H9 (cell line): ENCODE measurements around the gene RERE. TPM values are rescaled to one million over a fixed set of nuclear protein-coding genes. Genes with fewer than 3 reads are reported as not detected.

ENCODE experiments used
- DNase-seq: peaks from one replicate; pipeline ENCODE4 v3.0.0-alpha.2; 2017
- H2AFZ ChIP-seq: one replicate; pipeline ENCODE4 v1.6.1; 2013; ENCODE audit warnings: mild to moderate bottlenecking, low read length, control low read depth, moderate library complexity
- H2AK5ac ChIP-seq: 2 replicates; pipeline ENCODE4 v1.6.1; 2013; ENCODE audit warnings: low read length, control low read depth, mixed read lengths; ENCODE audit not compliant: insufficient read length
- H2BK120ac ChIP-seq: one replicate; pipeline ENCODE4 v1.6.1; 2013; ENCODE audit warnings: low read depth, mild to moderate bottlenecking, low read length, control low read depth, inconsistent platforms; ENCODE audit not compliant: poor library complexity, severe bottlenecking
- H2BK12ac ChIP-seq: 2 replicates; pipeline ENCODE4 v1.6.1; 2013; ENCODE audit warnings: low read length, control low read depth, mixed read lengths, low read depth; ENCODE audit not compliant: insufficient read length
- H2BK15ac ChIP-seq: 2 replicates; pipeline ENCODE4 v1.6.1; 2013; ENCODE audit warnings: low read depth, low read length, control low read depth
- H2BK20ac ChIP-seq: one replicate; pipeline ENCODE4 v1.6.1; 2013; ENCODE audit warnings: low read depth, mild to moderate bottlenecking, low read length, control low read depth, inconsistent platforms; ENCODE audit not compliant: poor library complexity, severe bottlenecking
- H2BK5ac ChIP-seq: 2 replicates; pipeline ENCODE4 v1.6.1; 2013; ENCODE audit warnings: low read length, control low read depth, mixed read lengths; ENCODE audit not compliant: insufficient read length
- H3K14ac ChIP-seq: 2 replicates; pipeline ENCODE4 v1.6.1; 2013; ENCODE audit warnings: low read length, control low read depth; ENCODE audit not compliant: insufficient read depth
- H3K18ac ChIP-seq: 2 replicates; pipeline ENCODE4 v1.6.1; 2013; ENCODE audit warnings: low read depth, mild to moderate bottlenecking, mixed read lengths, low read length, control low read depth; ENCODE audit not compliant: insufficient read length
- H3K23ac ChIP-seq: 2 replicates; pipeline ENCODE4 v1.6.1; 2013; ENCODE audit warnings: low read length, control low read depth, mixed read lengths, low read depth; ENCODE audit not compliant: insufficient read length
- H3K23me2 ChIP-seq: 2 replicates; pipeline ENCODE4 v1.6.1; 2013; ENCODE audit warnings: low read depth, mild to moderate bottlenecking, mixed read lengths, low read length, control low read depth; ENCODE audit not compliant: insufficient read length, poor library complexity, severe bottlenecking
- H3K27ac ChIP-seq: 2 replicates; pipeline ENCODE4 v1.5.1; 2013; ENCODE audit warnings: low read length, control low read depth, mixed read lengths, low read depth; ENCODE audit not compliant: insufficient read length
- H3K27me3 ChIP-seq: 2 replicates; pipeline ENCODE4 v1.6.1; 2013; ENCODE audit warnings: low read length, control low read depth, inconsistent platforms; ENCODE audit not compliant: insufficient read depth
- H3K4ac ChIP-seq: 2 replicates; pipeline ENCODE4 v1.6.1; 2013; ENCODE audit warnings: low read depth, mild to moderate bottlenecking, control low read depth, inconsistent platforms, low read length, moderate library complexity
- H3K4me1 ChIP-seq: 2 replicates; pipeline ENCODE4 v1.6.1; 2013; ENCODE audit warnings: low read length, control low read depth, inconsistent platforms; ENCODE audit not compliant: insufficient read depth
- H3K4me2 ChIP-seq: 2 replicates; pipeline ENCODE4 v1.6.1; 2013; ENCODE audit warnings: low read length, control low read depth, mixed read lengths; ENCODE audit not compliant: insufficient read length, insufficient read depth
- H3K56ac ChIP-seq: 2 replicates; pipeline ENCODE4 v1.6.1; 2013; ENCODE audit warnings: low read depth, mild to moderate bottlenecking, mixed read lengths, low read length, control low read depth; ENCODE audit not compliant: insufficient read length
- H3K79me1 ChIP-seq: 2 replicates; pipeline ENCODE4 v1.6.1; 2013; ENCODE audit warnings: low read depth, mild to moderate bottlenecking, moderate library complexity, low read length, control low read depth, inconsistent platforms; ENCODE audit not compliant: insufficient read depth, poor library complexity, severe bottlenecking
- H3K79me2 ChIP-seq: 2 replicates; pipeline ENCODE4 v1.6.1; 2013; ENCODE audit warnings: low read length, control low read depth, inconsistent platforms; ENCODE audit not compliant: insufficient read depth
- H3K9ac ChIP-seq: 2 replicates; pipeline ENCODE4 v1.6.1; 2013; ENCODE audit warnings: low read length, control low read depth, mixed read lengths; ENCODE audit not compliant: insufficient read length; ENCODE audit errors: extremely low read depth
- H3K9me3 ChIP-seq: one replicate; pipeline ENCODE4 v1.6.1; 2013; ENCODE audit warnings: low read depth, low read length, inconsistent platforms; ENCODE audit not compliant: control insufficient read depth
- H3T11ph ChIP-seq: one replicate; pipeline ENCODE4 v1.6.1; 2013; ENCODE audit warnings: mild to moderate bottlenecking, low read length, control low read depth, inconsistent platforms
- H4K20me1 ChIP-seq: one replicate; pipeline ENCODE4 v1.6.1; 2013; ENCODE audit not compliant: control insufficient read depth, insufficient read length, insufficient read depth
- H4K5ac ChIP-seq: 2 replicates; pipeline ENCODE4 v1.6.1; 2013; ENCODE audit warnings: low read depth, mild to moderate bottlenecking, mixed read lengths, low read length, control low read depth; ENCODE audit not compliant: insufficient read length
- H4K8ac ChIP-seq: replicated peaks from 2 replicates; pipeline ENCODE4 v1.6.1; 2013; ENCODE audit warnings: low read length, control low read depth, mixed read lengths, low read depth; ENCODE audit not compliant: insufficient read length
- H4K91ac ChIP-seq: 2 replicates; pipeline ENCODE4 v1.6.1; 2013; ENCODE audit warnings: low read depth, mild to moderate bottlenecking, moderate library complexity, mixed read lengths, low read length, control low read depth; ENCODE audit not compliant: insufficient read length
- H3K27ac Mint-ChIP-seq, 3 experiments: 2 replicates in 2 of 3; 3 replicates in 1 of 3; pipeline ENCODE4 v1.8.0; 2020 to 2021; ENCODE audit warnings: mixed read lengths in 3 of 3, mild to moderate bottlenecking in 1 of 3, moderate library complexity in 1 of 3
- H3K27me3 Mint-ChIP-seq: 2 replicates; pipeline ENCODE4 v1.8.0; 2021; ENCODE audit warnings: low read depth, mild to moderate bottlenecking, moderate library complexity, mixed read lengths
- H3K36me3 Mint-ChIP-seq, 3 experiments: 2 replicates in 2 of 3; 3 replicates in 1 of 3; pipeline ENCODE4 v1.8.0; 2020 to 2021; ENCODE audit warnings: low read depth in 3 of 3, mixed read lengths in 3 of 3; ENCODE audit not compliant: insufficient read depth in 1 of 3
- H3K4me1 Mint-ChIP-seq, 2 experiments: 2 replicates each; pipeline ENCODE4 v1.8.0; 2020; ENCODE audit warnings: mixed read lengths in 2 of 2
- H3K4me3 Mint-ChIP-seq, 2 experiments: 2 replicates in 1 of 2; 3 replicates in 1 of 2; pipeline ENCODE4 v1.8.0; 2020 to 2021; ENCODE audit warnings: mild to moderate bottlenecking in 2 of 2, mixed read lengths in 2 of 2, moderate library complexity in 1 of 2
- H3K9me3 Mint-ChIP-seq, 2 experiments: 2 replicates in 1 of 2; 3 replicates in 1 of 2; pipeline ENCODE4 v1.8.0; 2020; ENCODE audit warnings: mild to moderate bottlenecking in 2 of 2, mixed read lengths in 2 of 2, moderate library complexity in 1 of 2
- WGBS: extraction: QIAGEN DNeasy Blood & Tissue Kit; methylation state at CpG from one replicate; pipeline ENCODE4 v1.1.7; 2013; ENCODE audit warnings: missing lambda C conversion rate, low lambda C conversion rate, mixed read lengths; ENCODE audit not compliant: insufficient read length; ENCODE audit errors: extremely low coverage; 5-methylcytosine and 5-hydroxymethylcytosine counted together
- total RNA-seq: library from RNA; stranded (reverse); gene quantifications from 2 replicates; pipeline ENCODE4 v1.2.1, GENCODE V29; 2021
- TF ChIP-seq, protein P1 (sequence below): fragments of 200-600 bp; sonication (generic); conservative IDR thresholded peaks from 3 replicates; pipeline ENCODE4 v1.8.0; 2021; ENCODE audit warnings: antibody characterized with exemption, mild to moderate bottlenecking

RERE gene
- total RNA-seq, 1 experiment from 2014 or later = 103 TPM

DNA sequence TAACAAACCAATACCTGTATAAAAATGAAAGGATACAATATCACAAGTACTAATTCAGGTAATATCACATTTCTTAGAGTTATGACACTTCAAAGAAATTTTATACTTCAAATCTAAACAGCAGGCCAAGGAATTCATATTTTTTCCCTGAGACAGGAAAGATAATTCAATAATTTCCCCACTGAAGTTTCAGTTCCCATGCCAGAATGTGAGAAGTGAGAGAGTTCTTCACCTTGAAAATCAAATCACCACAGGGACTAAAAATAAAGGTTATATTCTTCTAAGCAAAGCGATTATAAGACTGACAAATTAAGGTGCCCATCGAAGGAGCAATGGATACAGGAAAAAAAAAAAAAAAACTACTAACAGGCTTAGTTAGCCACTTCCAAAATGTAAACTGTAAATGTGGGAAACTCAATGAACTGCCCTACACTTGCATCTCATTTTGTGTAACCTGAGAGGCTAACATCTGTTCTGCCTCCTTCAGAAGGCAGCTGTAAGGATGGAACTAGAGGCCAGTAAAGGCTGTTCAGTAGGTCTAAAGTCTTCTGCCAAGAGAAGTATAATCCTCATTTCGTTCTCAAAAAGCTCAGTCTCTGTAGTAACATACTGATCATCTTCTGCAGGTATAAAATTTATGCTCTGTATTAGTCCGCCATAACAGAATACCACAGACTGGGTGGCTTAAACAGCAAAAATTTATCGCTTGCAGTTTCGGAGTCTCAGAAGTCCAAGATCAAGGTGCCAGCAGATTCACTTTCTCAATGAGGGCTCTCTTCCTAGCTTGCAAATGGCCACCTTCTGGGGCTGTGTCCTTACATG lies 127.8 kb downstream of the RERE start:
- no peak overlapping the region for H4K91ac ChIP-seq
- H3K4me1 ChIP-seq = peaks cover 7% of the 10 kb centered on the region; the same call in 1 of the 2 replicates
- no peak for DNase-seq
- Mint-ChIP-seq H3K9me3 (no peaks in the 10 kb centered on the region), H3K36me3 (peaks cover 0 to 7% (median 0%) of the 10 kb centered on the region in 3 experiments; a peak in 2 of 7 replicates), H3K4me3 (no peak overlapping the region), H3K4me1 (peaks cover 57 to 61% of the 10 kb centered on the region in 2 experiments), H3K27ac (peak overlapping the region; percentile 36 to 83 (median 80)), H3K27me3 (no peaks in the 10 kb centered on the region)
- no peak overlapping the region for H3K4ac ChIP-seq
- peaks cover 10% of the 10 kb centered on the region for H3K79me1 ChIP-seq
- no peak overlapping the region for H3K4me2 ChIP-seq
- no peaks in the 10 kb centered on the region for H3K23me2 ChIP-seq
- H3K23ac ChIP-seq = no peak overlapping the region
- H3K27me3 ChIP-seq = no peaks in the 10 kb centered on the region
- H4K8ac ChIP-seq = no peak overlapping the region
- H2BK12ac ChIP-seq = no peak overlapping the region
- H2BK120ac ChIP-seq = no peak overlapping the region
- no peak overlapping the region for H3K56ac ChIP-seq
- H3K18ac ChIP-seq = no peak overlapping the region
- WGBS = no CpG with 5 or more reads among the region's 6 CpGs
- TF ChIP-seq, protein P1, sequence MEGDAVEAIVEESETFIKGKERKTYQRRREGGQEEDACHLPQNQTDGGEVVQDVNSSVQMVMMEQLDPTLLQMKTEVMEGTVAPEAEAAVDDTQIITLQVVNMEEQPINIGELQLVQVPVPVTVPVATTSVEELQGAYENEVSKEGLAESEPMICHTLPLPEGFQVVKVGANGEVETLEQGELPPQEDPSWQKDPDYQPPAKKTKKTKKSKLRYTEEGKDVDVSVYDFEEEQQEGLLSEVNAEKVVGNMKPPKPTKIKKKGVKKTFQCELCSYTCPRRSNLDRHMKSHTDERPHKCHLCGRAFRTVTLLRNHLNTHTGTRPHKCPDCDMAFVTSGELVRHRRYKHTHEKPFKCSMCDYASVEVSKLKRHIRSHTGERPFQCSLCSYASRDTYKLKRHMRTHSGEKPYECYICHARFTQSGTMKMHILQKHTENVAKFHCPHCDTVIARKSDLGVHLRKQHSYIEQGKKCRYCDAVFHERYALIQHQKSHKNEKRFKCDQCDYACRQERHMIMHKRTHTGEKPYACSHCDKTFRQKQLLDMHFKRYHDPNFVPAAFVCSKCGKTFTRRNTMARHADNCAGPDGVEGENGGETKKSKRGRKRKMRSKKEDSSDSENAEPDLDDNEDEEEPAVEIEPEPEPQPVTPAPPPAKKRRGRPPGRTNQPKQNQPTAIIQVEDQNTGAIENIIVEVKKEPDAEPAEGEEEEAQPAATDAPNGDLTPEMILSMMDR = no peak
- H3K9me3 ChIP-seq = no peaks in the 10 kb centered on the region
- H2BK15ac ChIP-seq = no peak overlapping the region
- no peak overlapping the region for H3K9ac ChIP-seq
- no peak overlapping the region for H3T11ph ChIP-seq
- H2AFZ ChIP-seq = no peak overlapping the region
- no peak overlapping the region for H2BK5ac ChIP-seq
- H4K20me1 ChIP-seq = no peaks in the 10 kb centered on the region
- no peak overlapping the region for H3K14ac ChIP-seq
- no peak overlapping the region for H3K27ac ChIP-seq
- H3K79me2 ChIP-seq = peaks cover 59% of the 10 kb centered on the region
- no peak overlapping the region for H2BK20ac ChIP-seq
- H4K5ac ChIP-seq = no peak overlapping the region
- no peak overlapping the region for H2AK5ac ChIP-seq
